WERI-Rb-1 (cell line): ENCODE data around the gene GPR4.

Source experiments
- DNase-seq: peaks from one replicate; pipeline ENCODE4 v3.0.0-alpha.2; 2020
- H3K27ac ChIP-seq: fragments of 250-450 bp; sonication (Bioruptor Pico); 2 replicates; pipeline ENCODE4 v1.5.1; 2020; ENCODE audit warnings: mild to moderate bottlenecking, moderate library complexity
- H3K27me3 ChIP-seq: fragments of 250-450 bp; sonication (Bioruptor Pico); 2 replicates; pipeline ENCODE4 v1.5.1; 2021; ENCODE audit warnings: mild to moderate bottlenecking, low read depth, moderate library complexity; ENCODE audit not compliant: insufficient read depth, severe bottlenecking
- H3K36me3 ChIP-seq: fragments of 250-450 bp; sonication (Bioruptor Pico); 2 replicates; pipeline ENCODE4 v1.5.1; 2020; ENCODE audit warnings: mild to moderate bottlenecking, moderate library complexity
- H3K4me3 ChIP-seq: 2 replicates; pipeline ENCODE4 v1.5.1; 2011; ENCODE audit warnings: low read depth, mild to moderate bottlenecking, control low read depth, low read length
- H3K9me3 ChIP-seq: fragments of 250-450 bp; sonication (Bioruptor Pico); 2 replicates; pipeline ENCODE4 v1.5.1; 2021; ENCODE audit warnings: mild to moderate bottlenecking, moderate library complexity; ENCODE audit not compliant: severe bottlenecking
- TF ChIP-seq, protein P1 (sequence below): IDR thresholded peaks from 2 replicates; pipeline ENCODE4 v1.5.1; 2011; ENCODE audit warnings: low read depth, mild to moderate bottlenecking, control low read depth, inconsistent platforms, low read length

Gene GPR4

GRCh38 chr19:45595814-45596213 is 6.2 kb downstream of the GPR4 start:
- no peak overlapping the region for H3K4me3 ChIP-seq
- TF ChIP-seq, protein P1, sequence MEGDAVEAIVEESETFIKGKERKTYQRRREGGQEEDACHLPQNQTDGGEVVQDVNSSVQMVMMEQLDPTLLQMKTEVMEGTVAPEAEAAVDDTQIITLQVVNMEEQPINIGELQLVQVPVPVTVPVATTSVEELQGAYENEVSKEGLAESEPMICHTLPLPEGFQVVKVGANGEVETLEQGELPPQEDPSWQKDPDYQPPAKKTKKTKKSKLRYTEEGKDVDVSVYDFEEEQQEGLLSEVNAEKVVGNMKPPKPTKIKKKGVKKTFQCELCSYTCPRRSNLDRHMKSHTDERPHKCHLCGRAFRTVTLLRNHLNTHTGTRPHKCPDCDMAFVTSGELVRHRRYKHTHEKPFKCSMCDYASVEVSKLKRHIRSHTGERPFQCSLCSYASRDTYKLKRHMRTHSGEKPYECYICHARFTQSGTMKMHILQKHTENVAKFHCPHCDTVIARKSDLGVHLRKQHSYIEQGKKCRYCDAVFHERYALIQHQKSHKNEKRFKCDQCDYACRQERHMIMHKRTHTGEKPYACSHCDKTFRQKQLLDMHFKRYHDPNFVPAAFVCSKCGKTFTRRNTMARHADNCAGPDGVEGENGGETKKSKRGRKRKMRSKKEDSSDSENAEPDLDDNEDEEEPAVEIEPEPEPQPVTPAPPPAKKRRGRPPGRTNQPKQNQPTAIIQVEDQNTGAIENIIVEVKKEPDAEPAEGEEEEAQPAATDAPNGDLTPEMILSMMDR, result no peak
- no peak for DNase-seq

DNA sequence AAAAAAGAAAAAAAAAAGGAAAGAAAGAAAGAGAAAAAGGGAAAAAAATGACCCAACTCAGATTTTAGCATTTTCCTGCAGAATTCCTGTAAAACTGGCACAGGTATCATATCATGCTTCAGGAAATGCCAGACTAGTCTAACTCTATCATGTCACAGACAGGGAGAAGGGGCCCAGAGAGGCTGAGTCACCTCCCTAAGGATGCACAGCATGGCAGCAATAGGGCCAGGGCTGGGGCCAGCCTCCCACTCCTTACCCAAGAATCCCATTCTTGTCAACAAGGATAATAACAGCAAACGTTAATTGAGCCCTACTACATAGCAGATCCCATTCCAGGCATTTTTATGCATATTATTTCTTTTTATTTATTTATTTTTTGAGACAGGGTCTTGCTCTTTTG is 8.5 kb downstream of the GPR4 start:
- Histone ChIP-seq H3K4me3 (no peak overlapping the region), H3K9me3 (no peaks in the 10 kb centered on the region), H3K27me3 (peaks cover 13% of the 10 kb centered on the region), H3K27ac (no peak overlapping the region), H3K36me3 (no peaks in the 10 kb centered on the region)
- TF ChIP-seq, protein P1, result no peak
- no peak for DNase-seq

More at GRCh38 chr19:45595814-45596213, 6.2 kb downstream of the GPR4 start:
- Histone ChIP-seq H3K36me3 (no peaks in the 10 kb centered on the region), H3K9me3 (no peaks in the 10 kb centered on the region), H3K27ac (no peak overlapping the region), H3K27me3 (peaks cover 29% of the 10 kb centered on the region)

DNA sequence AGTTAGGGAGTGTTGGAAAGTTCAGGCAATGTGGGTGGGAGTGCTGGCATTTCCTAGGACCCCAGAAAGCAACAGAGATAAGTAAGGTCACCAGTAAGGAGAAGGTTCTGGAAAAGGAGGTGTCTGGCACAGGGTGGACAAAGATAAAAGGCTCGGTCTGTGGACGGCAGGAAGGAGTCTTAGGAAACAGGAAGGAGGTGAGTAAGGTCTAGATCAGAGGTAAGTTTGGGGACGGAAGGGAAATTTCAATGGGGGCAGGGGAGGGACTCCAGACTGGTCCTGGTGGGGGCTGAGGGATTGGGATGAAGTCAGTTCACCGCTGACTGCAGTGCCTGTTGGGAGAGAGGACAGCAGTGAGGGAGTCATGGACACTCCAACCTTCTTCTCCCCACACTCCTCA is 9.6 kb downstream of the GPR4 start:
- Histone ChIP-seq H3K4me3 (no peak overlapping the region), H3K27me3 (peaks cover 1% of the 10 kb centered on the region), H3K36me3 (no peaks in the 10 kb centered on the region), H3K9me3 (no peaks in the 10 kb centered on the region), H3K27ac (no peak overlapping the region)
- DNase-seq, result no peak
- TF ChIP-seq, protein P1, result no peak

DNA sequence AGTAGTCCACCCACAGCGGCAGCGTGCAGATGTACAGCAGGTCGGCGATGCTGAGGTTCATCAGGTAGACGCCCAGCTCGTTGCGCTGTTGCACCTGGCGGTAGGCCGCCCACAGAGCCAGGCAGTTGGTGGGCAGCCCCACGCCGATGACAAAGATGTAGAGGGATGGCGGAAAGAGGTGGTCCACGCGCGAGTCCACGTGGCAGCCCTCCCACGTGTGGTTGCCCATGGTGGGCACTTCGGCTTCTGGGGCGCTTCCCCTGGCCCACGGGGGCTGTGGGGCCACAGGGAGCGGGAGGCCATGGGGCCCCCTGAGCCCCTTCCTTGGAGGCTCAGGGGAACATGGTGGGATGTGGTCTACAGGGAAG is 10.4 kb downstream of the GPR4 start:
- no peak overlapping the region for H3K4me3 ChIP-seq
- TF ChIP-seq, protein P1, result no peak
- DNase-seq, result no peak
- no peaks in the 10 kb centered on the region for H3K9me3 ChIP-seq
- no peaks in the 10 kb centered on the region for H3K36me3 ChIP-seq
- no peak overlapping the region for H3K27ac ChIP-seq
- H3K27me3 ChIP-seq, result no peaks in the 10 kb centered on the region

GRCh38 chr19:45591004-45591637 is 10.9 kb downstream of the GPR4 start:
- Histone ChIP-seq H3K27ac (no peak overlapping the region), H3K36me3 (no peaks in the 10 kb centered on the region), H3K4me3 (no peak overlapping the region), H3K9me3 (no peaks in the 10 kb centered on the region), H3K27me3 (no peaks in the 10 kb centered on the region)
- DNase-seq, result peak; percentile 58
- TF ChIP-seq, protein P1, result peak; percentile 71
